GM12872 (cell line): ENCODE results near the gene GNAI3.

Experiments
- TF ChIP-seq, protein P1 (sequence below): IDR thresholded peaks from 3 replicates; pipeline ENCODE4 v1.5.1; 2011; ENCODE audit warnings: low read depth, mild to moderate bottlenecking, low read length, moderate library complexity; ENCODE audit not compliant: insufficient read depth

The GNAI3 gene

GRCh38 chr1:109627692-109628399 lies 79.4 kb downstream of the GNAI3 start:
- TF ChIP-seq, protein P1, sequence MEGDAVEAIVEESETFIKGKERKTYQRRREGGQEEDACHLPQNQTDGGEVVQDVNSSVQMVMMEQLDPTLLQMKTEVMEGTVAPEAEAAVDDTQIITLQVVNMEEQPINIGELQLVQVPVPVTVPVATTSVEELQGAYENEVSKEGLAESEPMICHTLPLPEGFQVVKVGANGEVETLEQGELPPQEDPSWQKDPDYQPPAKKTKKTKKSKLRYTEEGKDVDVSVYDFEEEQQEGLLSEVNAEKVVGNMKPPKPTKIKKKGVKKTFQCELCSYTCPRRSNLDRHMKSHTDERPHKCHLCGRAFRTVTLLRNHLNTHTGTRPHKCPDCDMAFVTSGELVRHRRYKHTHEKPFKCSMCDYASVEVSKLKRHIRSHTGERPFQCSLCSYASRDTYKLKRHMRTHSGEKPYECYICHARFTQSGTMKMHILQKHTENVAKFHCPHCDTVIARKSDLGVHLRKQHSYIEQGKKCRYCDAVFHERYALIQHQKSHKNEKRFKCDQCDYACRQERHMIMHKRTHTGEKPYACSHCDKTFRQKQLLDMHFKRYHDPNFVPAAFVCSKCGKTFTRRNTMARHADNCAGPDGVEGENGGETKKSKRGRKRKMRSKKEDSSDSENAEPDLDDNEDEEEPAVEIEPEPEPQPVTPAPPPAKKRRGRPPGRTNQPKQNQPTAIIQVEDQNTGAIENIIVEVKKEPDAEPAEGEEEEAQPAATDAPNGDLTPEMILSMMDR: no peak

DNA sequence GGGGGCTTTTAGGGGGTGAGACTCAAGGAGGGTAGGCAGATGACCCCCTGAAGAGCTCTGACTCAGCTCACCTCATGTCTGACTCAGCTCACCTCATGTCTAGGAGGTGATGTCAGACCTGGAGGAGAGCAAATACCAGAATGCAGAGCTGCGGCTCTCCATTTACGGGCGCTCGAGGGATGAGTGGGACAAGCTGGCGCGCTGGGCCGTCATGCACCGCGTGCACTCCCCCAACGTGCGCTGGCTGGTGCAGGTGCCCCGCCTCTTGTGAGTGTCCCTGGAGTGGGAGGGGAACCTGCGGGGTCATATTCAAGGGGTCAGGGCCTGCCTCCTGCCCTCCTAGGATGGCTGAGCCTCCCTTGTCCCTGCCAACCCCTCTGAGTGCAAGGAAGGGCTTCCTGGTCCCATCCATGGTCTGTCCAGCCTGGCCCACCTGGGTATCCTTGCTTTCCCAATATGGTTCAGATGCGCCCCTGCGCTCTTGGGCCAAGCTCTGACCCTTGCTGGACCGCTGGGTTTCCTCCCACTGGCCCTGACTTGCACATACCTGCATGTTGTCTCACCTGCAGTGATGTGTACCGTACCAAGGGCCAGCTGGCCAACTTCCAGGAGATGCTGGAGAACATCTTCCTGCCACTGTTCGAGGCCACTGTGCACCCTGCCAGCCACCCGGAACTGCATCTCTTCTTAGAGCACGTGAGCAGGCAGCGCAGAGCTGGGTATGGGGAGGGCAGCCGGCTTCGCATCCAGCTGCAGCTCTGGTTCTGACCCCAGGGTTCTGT lies 80.3 kb downstream of the GNAI3 start:
- TF ChIP-seq, protein P1: no peak

DNA sequence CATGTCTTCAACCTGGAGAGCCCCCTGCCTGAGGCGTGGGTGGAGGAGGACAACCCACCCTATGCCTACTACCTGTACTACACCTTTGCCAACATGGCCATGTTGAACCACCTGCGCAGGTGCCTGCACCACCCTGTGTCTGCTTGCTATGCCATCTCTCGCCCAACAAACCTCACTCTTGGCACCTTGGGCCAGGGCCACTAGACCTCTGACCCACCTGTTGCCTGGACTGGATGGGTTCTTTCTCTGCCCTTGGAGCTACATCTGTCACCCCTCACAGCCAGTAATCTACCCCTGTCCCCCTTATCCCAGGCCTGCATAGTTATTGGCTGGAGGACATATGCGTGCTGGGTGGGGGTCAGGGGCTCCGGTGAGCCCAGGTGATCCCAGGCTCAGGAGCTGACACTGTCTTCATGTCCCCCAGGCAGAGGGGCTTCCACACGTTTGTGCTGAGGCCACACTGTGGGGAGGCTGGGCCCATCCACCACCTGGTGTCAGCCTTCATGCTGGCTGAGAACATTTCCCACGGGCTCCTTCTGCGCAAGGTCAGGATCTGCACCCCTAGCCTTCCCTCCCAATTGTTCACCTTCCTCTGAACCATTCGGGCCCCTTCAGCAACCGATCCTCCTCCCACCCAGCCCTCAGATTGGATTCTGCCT lies 81.1 kb downstream of the GNAI3 start:
- TF ChIP-seq, protein P1: no peak

DNA sequence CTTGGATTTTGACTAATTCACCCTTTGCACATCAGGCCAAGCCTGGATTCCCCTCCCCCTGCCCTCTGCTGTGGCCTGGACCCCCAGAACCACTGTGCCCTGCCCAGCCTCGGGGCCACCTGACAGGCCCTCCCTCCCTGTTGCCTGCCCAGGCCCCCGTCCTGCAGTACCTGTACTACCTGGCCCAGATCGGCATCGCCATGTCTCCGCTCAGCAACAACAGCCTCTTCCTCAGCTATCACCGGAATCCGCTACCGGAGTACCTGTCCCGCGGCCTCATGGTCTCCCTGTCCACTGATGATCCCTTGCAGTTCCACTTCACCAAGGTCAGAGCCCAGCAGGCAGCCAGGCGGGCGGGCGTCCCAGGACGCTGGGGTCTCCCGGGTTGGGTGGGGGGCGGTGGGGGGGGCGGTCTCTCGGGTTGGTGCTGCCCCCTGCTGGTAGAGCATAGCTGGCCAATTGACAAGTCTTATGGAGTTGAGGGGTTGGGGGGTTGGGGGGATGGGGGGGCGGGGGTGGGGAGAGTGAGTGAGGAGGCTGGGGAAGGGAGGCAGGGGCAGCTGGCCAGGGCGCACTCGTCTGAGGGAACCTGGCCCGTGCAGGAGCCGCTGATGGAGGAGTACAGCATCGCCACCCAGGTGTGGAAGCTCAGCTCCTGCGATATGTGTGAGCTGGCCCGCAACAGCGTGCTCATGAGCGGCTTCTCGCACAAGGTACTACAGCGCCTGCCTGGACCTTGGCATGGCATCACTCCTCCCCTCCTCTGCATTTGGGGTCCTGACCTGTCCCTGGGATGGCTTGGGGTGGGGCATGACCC lies 81.9 kb downstream of the GNAI3 start:
- TF ChIP-seq, protein P1: no peak; the same call in 2 of the 3 replicates

DNA sequence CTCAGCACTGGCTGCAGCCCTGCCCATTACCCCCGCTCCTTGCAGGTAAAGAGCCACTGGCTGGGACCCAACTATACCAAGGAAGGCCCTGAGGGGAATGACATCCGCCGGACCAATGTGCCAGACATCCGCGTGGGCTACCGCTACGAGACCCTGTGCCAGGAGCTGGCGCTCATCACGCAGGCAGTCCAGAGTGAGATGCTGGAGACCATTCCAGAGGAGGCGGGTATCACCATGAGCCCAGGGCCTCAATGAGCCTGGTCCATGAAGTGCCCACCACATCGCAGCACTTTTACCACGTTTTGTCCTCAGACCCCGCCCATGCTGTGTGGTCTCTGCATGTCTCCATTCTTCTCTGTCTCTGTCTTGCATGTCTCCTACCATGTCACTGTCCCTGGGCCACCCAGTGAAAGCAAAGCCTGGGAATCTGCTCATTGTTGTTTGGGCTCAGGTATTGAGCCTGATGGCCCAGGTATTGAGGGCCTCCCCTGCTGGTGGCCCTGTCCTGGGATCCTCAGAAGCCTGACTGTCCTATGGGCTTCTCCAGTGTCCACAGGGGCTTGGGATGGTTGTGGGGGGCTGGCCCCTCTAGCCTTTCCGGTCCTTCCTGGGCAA lies 82.6 kb downstream of the GNAI3 start:
- TF ChIP-seq, protein P1: no peak

DNA sequence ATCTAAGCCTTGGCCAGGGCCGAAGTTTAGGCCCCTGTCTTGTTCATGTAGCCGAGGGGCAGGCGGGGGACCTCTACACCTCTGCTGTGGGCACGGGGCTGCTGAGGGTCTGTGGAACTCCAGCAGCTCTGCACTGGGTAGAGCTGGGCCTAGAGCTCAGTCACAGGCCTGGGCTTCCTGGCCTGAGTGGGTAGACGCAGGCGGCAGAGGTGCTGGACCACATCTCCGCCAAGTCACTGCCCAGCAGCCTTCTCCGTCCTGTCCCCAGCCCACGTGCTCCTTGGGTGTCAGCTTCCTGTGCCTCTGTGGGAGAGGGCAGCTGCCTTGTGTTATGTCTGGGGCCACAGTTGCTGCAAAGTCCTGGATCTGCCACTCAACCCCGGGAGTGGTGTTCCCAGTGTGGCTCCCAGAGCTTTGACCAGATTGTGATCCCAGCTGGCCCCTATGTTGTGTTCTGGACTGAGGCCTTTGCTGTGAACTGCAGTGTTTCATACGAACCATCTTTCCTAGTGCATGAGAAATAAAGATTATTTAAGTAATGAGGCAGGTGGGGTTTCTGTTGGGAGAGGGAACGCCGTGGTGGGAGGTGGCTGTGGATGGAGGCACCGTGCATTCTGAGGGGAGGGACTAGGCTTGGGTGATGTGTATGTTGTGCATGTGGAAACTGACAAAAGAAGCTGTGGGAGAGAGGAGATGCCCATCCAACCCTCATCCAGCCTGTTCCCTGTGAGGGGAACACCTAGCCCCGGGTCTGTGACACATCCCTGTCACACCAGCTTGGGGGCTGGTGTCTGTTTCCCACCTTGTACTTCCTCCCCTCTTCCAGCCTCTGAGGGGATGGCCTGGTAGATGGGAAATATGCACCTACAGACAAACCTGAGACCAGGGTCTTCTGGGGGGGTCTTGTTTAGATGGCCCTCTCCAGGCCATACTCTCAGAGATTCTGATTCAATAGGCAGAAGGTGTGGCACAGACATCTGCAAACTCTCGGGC lies 83.4 kb downstream of the GNAI3 start:
- TF ChIP-seq, protein P1: no peak
